Measurements from ENCODE around the gene NPAS2. TPM values are rescaled to one million over a fixed set of nuclear protein-coding genes. Genes with fewer than 3 reads are reported as not detected.
A peak's percentile ranks its signal among the peaks of the same experiment; 100 is the strongest.

NPAS2 gene
- total RNA-seq, 1 experiment from 2014 or later = 38.3 TPM

- Histone ChIP-seq H3K4me3 (no peak overlapping the region), H3K27ac (peak overlapping the region; percentile 77), H3K4me2 (peak overlapping the region; percentile 72), H4K20me1 (ENCODE audit: insufficient read depth) (no peaks in the 10 kb centered on the region), H3K36me3 (ENCODE audit: low read depth) (no peaks in the 10 kb centered on the region), H3K27me3 (ENCODE audit: insufficient read depth, low read depth) (no peaks in the 10 kb centered on the region), H3K4me1 (replicated peaks; ENCODE audit: insufficient read depth) (peaks cover 77% of the 10 kb centered on the region), H3K9me3 (ENCODE audit: insufficient read depth, low read depth) (no peaks in the 10 kb centered on the region), H3K9me2 (ENCODE audit: insufficient read depth) (no peaks in the 10 kb centered on the region), H2AFZ (no peak overlapping the region), H3K79me2 (ENCODE audit: low read depth) (no peaks in the 10 kb centered on the region), H3F3A (ENCODE audit: insufficient read depth, low read depth) (peaks cover 54% of the 10 kb centered on the region)
- BruUV-seq (replicated peaks) = no TSS peak
- ChIA-PET CTCF (no interaction called here), POLR2A (ENCODE audit: unreplicated experiment) (no interaction called here)
- intact Hi-C loops (cut with micrococcal nuclease; ENCODE audit: unreplicated experiment) = loop anchor here (5.0 kb wide), 1 partner anchor 52 kb away; no protein-coding TSS in a partner anchor
- no peak for DNase-seq
- no peak for TF ChIP-seq EZH2 (IDR thresholded peaks at IDR 0.05; ENCODE audit: low read depth)
- no peak for TF ChIP-seq CTCF (conservative IDR thresholded peaks at IDR 0.05)
Observed at GRCh38 chr2:100784681-100785080, 35.3 kb upstream of the NPAS2 start.

DNA sequence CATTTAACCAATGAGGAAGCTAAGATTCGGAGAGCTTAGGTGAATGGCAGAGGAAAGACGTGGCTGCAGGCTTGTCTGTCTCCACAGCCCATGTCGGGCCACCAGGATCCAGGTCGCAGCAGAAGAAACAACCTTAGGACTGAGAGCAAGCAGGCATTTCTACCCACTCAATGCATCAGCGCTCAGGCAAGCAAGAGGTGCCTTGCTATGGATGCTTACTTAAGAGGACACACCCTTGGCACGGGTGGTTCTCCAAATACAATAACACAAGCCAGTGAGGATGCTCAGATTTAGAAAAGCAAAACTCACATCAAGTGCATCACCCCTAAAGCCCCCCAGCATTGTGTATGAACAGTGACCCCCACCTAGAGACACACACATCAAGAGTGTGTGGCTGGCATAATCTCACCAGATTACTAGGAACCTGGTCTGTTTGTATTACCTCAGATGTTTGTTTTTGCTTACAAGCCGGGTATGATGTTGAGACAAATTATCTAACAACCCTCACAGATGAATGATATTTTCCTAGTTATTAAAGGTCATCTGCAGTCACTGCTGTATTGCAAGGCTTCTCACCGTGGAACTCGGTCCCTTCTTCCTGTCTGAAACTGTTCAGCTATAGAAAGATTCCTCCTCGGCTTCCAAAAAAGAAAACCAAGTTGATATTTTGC lies 34.2 kb upstream of the NPAS2 start:
- peak in 1 of 2 experiments; percentile 69 for DNase-seq
- Histone ChIP-seq H4K20me1 (ENCODE audit: insufficient read depth) (no peaks in the 10 kb centered on the region), H3K4me2 (peak overlapping the region; percentile 72), H3K4me3 (peak overlapping the region; percentile 33; the same call in 1 of the 2 replicates), H3K79me2 (ENCODE audit: low read depth) (no peaks in the 10 kb centered on the region), H3K4me1 (replicated peaks; ENCODE audit: insufficient read depth) (peaks cover 68% of the 10 kb centered on the region), H3K36me3 (ENCODE audit: low read depth) (no peaks in the 10 kb centered on the region), H2AFZ (peak overlapping the region; percentile 5; the same call in 1 of the 2 replicates), H3K27ac (peak overlapping the region; percentile 77), H3K9me2 (ENCODE audit: insufficient read depth) (no peaks in the 10 kb centered on the region), H3K27me3 (ENCODE audit: insufficient read depth, low read depth) (no peaks in the 10 kb centered on the region), H3K9me3 (ENCODE audit: insufficient read depth, low read depth) (no peaks in the 10 kb centered on the region), H3F3A (ENCODE audit: insufficient read depth, low read depth) (peaks cover 45% of the 10 kb centered on the region)
- intact Hi-C loops (cut with micrococcal nuclease; ENCODE audit: unreplicated experiment) = loop anchor here (1.0 to 5.0 kb wide), 2 partner anchors 12 to 53 kb away; no protein-coding TSS in a partner anchor
- ChIA-PET CTCF (interaction anchor here (0.6 kb wide), 1 partner anchor 18 kb away, joined by 3 read pairs; no protein-coding TSS in a partner anchor), POLR2A (ENCODE audit: unreplicated experiment) (no interaction called here)
- no TSS peak for BruUV-seq (replicated peaks)
- no peak for TF ChIP-seq EZH2 (IDR thresholded peaks at IDR 0.05; ENCODE audit: low read depth)
- no peak for TF ChIP-seq CTCF (conservative IDR thresholded peaks at IDR 0.05)

DNA sequence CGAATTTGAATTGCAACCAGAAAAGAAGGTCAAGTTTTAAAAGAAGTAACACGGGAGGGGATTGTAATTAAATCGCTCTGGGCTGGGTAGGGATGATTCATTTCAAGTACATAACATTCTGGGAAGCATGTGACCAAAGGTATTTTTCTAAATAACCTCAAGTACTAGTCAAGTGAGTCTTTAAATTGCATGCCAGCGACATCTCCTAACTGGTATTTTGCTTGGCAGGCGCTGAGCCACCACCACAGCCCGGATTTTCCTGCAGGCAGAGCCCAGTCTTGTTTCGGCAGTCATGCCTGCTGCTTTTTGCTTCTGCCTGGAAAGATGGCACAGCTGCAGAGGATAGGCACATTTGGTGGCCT lies 33.7 kb upstream of the NPAS2 start:
- Histone ChIP-seq H3K4me3 (peak overlapping the region; percentile 33; the same call in 1 of the 2 replicates), H3K9me2 (ENCODE audit: insufficient read depth) (no peaks in the 10 kb centered on the region), H3K36me3 (ENCODE audit: low read depth) (no peaks in the 10 kb centered on the region), H2AFZ (no peak overlapping the region; the same call in 1 of the 2 replicates), H3K4me1 (replicated peaks; ENCODE audit: insufficient read depth) (peaks cover 63% of the 10 kb centered on the region), H4K20me1 (ENCODE audit: insufficient read depth) (no peaks in the 10 kb centered on the region), H3K4me2 (peak overlapping the region; percentile 72), H3K79me2 (ENCODE audit: low read depth) (no peaks in the 10 kb centered on the region), H3F3A (ENCODE audit: insufficient read depth, low read depth) (peaks cover 41% of the 10 kb centered on the region), H3K27ac (peak overlapping the region; percentile 77), H3K9me3 (ENCODE audit: insufficient read depth, low read depth) (no peaks in the 10 kb centered on the region), H3K27me3 (ENCODE audit: insufficient read depth, low read depth) (no peaks in the 10 kb centered on the region)
- TF ChIP-seq EZH2 (IDR thresholded peaks at IDR 0.05; ENCODE audit: low read depth) = no peak
- no peak for TF ChIP-seq CTCF (conservative IDR thresholded peaks at IDR 0.05)
- CTCF ChIA-PET = interaction anchor here (0.6 kb wide), 1 partner anchor 18 kb away, joined by 3 read pairs; no protein-coding TSS in a partner anchor
- POLR2A ChIA-PET (ENCODE audit: unreplicated experiment) = no interaction called here
- no TSS peak for BruUV-seq (replicated peaks)
- intact Hi-C loops (cut with micrococcal nuclease; ENCODE audit: unreplicated experiment) = loop anchor here (1.0 to 5.0 kb wide), 2 partner anchors 11 to 54 kb away; no protein-coding TSS in a partner anchor
- peak; percentile 75 to 96 for DNase-seq

Measured in PC-9 (cell line).